ENCODE data around the gene ZDHHC1.

Gene ZDHHC1

DNA sequence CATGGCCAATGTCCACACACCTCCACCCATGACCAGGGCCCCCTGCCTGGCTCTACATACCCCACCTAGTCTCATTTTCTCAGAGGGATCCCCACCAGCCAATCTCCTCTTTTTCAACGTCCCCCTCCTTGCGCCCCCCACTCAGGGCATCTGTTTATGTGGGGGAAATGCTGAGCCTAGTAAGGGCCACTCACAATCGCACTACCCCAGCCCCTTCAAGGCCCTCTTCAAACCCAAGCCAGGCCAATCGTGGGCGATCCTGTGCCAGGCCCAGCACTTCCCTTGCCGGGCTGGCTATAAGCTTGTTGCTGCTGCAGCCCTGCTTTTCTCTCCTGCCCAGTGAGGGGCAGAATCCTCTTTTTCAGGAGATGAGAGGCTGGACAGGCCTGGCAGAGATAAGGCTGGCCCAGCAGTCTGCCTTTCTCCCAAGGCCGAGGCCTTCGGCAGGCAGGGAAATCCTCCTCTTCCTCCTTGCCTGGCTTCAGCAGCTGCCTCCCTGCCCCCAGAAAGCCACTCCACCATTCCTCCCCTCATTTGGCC is 30.8 kb upstream of the ZDHHC1 start:
- DNase-seq = no peak

DNA sequence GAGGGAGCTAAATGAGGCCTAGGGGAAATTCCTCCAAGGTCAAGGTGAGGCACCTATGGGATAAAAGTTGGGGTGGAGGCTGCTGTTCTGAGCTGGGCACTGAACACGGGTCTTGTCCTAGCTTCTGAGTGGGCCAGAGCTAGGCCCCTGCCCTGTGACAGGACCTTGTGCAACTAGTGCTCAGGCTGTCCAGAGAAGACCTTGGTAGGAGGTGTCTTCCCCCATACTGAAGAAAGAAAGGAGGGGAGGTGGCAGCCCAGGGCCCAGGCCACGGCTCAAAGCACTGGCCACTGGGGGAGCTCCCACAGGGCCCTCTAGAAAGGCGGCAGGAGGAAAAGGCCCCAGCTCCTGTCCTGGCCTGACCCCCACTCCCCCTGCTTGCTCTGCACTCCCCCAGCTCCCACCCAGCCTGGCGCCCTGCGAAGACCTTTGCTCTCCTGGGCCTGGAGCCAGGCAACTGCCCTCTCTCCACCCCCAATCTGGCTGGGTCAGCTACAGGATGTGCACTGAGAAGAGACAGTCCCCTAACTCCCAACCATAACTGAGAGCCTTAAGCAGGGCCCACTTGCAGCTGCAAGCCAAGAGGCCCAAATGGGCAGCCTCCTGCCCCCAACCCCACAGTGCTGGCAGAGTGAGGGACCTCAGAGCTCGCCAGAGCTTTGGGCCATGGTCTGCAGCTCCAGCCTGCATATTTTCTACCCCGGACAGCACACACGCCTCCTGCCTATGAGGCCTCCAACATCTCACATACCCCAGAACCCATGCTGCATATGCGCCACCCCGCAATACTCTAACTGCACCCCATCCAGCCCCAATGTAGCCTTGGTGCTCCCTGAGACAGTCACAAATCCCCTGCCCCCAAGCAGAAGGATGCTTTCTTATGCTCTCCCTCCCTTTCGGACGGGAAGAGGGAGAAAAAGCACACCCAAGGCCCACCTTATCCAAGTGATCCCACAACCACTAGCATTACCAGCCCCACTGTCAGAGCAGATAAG is 29.9 kb upstream of the ZDHHC1 start:
- DNase-seq = no peak

DNA sequence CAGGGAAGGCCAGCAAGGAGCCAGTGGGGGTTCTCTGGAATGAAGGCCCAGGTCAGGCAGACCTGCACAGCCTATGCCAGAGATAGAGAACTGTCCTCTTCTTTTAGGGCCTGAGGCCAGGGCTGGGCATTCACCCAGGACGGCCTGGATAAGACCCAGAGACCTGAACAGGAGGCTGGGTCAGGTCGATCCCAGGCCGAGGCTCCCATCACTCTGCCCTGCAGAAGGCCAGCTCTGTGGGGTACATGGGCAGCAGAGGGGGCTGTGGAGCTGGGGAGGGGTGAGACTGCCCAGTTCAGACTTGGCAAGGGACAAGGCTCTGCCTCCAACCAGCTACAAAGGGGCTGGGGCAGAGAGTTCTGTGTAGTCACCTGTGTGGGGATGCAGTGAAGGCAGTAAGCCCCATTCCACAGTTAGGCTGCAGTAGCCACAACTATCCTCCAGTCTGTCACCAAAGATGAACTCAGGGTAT is 29.2 kb upstream of the ZDHHC1 start:
- DNase-seq = no peak

DNA sequence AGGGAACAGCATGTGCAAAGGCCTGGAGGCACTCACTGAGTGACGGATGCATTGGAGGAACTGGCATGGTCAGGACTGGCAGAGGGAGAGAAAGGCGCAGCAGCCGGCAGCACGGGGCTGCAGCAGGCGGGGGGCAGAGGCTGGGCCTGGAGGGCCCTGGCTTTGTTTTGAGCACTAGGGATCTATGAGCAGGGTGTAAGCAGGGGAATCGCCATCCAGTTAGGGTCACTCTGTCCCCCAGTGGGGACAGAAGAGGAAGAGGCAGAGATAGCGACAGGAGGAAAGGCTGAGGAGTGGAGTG is 28.8 kb upstream of the ZDHHC1 start:
- DNase-seq = no peak

DNA sequence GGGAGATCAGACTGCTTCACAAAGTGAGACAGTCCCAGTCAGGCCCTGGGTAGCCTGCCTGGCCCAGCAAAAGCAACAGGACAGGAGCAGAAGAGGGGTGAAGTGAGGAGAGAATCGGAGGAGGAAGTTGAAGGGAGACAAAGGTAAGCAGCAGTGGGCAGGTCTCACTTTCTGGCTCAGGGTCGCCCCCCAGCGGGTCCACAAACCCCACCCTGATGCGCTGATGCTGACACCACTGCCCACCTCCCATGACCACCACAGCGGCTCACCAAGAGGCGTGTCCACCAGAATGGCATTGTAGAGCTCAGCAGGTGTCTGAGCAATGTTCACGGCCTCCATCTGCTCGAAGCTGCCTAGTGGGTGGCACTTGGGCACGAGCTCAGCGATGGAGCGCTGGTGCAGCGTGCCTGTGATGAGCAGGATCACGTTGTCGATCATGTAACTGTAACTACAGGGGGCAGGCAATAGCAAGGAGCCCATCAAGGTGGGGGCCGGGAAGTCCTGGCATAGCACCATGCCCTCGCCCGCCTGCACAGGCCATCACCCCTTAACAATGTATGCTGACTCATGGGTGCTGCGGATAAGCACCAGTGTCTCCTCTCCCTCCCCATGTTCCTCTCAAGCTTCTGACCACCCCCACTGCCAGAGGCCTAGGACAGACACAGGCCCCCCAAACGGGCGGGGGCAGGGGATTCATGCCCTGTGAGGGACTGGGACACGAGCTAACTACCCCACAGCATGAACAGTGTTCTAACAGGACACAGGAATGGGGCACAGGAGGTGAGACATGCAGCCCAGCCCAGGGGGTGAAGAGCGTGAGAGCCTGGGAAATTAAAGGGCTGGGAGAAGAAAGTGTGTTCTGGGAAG is 28.2 kb upstream of the ZDHHC1 start:
- no peak for DNase-seq

DNA sequence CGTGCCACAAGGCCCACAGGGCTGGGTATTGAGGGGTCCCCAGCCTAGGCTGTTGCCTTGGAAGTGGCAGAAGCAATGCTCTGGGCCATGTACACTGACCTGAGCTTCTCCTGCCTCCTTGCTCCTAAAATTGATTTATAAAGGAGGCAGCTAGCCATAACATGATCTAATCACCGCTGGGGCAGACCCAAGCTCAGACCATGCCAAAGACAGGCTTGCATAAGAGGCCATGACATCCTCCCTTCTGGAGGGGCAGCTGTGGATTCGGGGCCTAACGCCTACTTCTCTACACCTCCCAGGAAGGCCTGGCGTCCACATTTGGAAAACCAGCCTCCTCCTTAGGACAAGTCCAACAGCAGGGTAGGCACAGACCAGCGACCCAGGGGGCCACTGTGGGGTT is 27.0 kb upstream of the ZDHHC1 start:
- DNase-seq = no peak

DNA sequence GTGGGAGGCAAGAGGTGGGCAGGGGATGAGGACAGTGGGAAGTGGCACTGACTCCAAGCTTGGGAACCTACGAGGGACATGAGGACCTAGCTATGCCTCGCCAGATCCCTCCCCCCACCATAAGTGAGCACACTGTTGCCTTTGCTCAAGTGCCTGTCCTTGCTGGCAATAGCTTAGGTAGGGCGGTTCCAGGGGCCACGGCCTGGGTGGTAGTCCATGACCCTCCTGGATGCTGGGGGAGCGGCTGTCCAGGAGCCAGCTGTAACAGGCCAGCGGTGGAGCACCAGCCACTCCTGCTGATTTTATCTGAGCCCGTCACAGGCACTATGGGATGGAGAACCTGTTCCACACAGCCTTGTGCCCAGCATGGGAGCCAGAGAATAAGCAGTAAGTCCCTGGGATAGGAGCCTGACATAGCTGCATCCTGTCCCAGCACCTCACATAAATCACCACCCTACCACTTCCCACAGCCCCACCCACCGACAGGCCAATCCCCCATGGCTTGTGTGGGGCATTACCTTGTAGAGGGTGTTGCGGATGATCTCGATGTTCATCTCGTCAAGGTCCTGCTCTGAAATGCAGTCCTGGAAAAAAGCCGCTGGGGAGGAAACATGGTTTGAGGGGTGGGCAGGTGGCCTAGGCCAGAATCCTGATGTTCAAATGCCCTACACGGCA is 26.4 kb upstream of the ZDHHC1 start:
- DNase-seq = no peak

DNA sequence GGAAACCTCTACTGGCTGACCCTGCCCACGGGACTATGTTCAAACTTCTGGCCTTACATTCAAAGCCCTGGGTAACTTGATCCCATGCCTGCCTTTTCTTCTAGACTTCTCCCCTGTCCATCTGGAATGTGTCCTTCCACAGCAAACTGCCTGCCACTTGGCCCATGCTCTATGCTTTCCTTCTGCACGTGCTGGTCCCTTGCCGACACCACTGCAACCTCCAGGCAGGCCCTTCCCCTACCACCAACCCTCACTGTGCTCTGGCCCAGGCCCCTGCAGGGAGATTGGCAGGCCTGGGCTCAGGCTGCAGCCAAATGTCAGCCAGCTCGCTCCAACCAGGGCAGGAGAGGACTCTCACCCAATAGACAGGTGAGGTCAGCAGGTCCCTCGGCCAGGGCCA is 25.6 kb upstream of the ZDHHC1 start:
- DNase-seq = no peak

DNA sequence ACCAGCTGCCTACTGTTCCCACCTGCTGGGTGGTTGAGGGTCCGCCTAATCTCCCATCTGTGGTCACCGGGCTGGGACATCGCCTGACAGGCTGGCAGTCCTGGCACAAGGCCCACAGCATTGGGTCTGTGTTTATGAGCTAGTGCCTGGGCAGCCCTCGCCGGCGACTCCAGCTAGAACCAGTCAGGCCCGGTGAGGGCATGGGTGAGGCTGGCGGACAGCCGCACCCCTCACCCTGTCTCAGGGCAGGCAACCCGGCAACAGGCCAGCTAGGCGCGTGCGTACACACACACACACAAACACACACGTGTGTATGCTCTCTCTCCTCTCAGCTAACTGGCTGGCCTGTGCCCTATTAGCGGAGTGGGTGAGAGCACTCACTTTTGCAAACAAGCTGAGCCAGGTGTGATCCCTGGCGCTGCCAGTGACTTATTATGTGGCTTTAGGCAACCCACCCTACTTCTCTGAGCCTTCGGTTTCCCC is 25.0 kb upstream of the ZDHHC1 start:
- no peak for DNase-seq

DNA sequence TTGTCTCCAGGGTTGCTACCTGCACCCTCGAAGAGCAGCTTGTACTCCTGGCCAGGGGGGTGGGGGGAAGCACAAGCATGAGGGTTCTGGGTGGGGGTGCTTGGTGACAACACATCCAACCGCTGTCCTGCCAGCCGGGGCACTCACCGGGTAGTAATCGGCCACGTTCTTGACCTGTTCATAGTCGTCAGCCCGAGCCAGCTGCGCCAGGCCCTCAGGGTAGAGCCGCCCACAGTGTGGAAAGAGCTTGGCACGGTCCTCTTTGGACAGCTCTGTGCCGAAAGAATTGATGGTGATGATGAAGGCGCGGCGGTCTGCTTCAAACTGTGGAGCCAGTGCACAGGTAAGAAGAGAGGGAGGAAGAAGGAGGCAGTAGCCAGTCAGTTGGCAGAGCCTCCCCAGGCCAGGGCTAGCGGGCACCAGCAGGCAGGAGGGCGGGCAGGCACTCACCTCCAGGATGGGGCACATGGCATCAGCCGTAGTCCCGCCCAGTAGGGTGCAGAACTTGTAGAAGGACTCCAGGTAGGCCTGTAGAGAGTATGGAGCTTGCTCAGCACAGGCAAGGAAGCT is 22.6 kb upstream of the ZDHHC1 start:
- DNase-seq = no peak

DNA sequence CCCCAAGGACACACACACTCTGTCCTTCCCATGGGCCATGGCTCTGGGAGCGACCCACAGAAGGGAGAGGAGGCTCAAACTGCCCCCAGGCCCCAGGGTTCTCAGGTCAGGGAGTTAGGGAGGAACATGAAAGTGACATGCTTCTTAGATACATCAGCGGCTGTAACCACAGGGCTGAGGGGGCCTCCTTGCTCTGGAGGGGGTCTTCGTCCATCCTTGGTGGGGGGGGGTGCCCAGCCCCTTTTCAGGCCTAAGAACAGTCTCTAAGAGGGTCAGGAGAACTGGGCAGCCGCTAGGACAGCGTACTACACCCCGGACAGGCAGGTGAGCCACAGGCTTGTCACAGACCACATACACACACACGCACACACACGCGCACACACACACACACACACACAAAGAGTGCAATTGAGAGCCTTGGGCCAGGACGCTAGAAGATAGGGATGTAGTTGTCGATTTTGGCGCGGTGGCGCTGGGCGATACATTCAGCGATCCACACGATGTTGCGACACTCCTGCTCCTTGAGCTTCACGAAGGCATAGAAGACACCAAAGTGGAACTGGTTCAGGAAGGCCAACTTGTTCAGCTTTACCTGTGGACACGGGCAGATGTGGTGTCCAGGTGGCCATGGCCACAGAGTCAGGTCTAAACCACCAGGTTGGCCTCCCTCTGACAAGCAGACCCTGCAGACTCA is 22.0 kb upstream of the ZDHHC1 start:
- DNase-seq = no peak

DNA sequence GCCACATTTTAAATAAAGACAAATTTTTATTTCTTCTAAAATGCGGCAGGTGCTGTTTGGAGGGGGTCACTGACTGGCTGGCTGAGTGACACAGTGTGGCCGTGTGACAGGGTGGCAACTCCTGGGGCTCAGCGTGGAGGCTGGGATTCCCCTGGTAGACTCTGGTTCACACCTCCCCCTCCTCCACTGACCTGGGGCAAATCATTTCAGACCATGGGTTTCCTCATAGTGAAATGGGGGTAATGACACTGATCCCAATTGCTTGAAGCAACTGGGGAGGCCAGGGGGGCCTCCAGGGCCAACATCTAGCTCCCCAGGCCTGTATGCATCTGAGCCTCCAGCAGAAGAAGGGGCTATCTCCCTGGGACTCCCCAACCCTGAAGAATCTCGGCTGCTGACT is 21.2 kb upstream of the ZDHHC1 start:
- no peak for DNase-seq

DNA sequence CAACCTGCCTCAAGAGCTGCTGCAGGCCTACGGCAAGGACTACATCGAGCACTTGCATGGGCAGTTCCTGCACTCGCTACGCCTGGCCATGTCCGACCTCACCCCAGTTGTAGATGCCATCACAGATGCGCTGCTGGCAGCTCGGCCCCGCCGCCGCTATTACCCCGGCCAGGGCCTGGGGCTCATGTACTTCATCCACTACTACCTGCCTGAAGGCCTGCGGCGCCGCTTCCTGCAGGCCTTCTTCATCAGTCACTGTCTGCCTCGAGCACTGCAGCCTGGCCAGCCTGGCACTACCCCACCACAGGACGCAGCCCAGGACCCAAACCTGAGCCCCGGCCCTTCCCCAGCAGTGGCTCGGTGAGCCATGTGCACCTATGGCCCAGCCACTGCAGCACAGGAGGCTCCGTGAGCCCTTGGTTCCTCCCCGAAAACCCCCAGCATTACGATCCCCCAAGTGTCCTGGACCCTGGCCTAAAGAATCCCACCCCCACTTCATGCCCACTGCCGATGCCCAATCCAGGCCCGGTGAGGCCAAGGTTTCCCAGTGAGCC is 20.4 kb upstream of the ZDHHC1 start:
- no peak for DNase-seq

DNA sequence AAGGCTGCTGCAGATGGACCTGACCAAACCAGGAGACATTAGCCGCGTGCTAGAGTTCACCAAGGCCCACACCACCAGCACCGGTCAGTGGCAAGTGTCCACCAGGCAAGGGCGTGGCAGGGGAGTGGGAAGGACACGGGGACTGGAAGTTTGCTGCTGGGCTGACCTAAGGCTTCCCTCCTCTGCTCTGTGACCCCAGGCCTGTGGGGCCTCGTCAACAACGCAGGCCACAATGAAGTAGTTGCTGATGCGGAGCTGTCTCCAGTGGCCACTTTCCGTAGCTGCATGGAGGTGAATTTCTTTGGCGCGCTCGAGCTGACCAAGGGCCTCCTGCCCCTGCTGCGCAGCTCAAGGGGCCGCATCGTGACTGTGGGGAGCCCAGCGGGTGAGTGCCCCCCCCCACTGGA is 19.5 kb upstream of the ZDHHC1 start:
- DNase-seq = no peak

DNA sequence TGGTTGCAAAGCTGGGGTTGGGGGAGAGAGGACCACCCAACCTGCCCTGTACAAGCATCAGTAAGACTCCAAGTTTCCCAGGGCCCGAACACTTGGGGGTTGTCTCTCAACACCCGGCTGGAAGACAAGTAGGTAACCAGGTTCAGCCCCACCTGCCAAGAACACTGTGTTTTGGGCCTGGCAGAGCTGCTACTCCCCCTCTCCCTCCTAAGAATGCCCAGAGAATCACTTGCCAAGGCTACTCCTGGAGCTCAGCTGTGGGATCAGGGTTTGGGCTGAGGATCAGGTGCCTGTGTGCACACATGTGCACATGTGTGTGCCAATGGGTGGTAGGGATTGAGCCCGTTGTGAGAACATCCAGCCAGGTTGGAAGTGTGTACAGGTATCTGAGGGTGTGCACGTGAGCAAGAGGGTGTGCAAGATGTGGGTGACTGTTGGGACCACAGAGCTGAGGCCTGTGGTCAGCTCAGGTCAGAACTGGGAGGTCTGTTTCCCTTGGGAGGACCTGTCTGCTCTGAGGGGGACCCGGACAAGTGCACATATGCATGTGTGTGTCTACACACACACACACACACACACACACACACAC is 16.9 kb upstream of the ZDHHC1 start:
- DNase-seq = no peak

DNA sequence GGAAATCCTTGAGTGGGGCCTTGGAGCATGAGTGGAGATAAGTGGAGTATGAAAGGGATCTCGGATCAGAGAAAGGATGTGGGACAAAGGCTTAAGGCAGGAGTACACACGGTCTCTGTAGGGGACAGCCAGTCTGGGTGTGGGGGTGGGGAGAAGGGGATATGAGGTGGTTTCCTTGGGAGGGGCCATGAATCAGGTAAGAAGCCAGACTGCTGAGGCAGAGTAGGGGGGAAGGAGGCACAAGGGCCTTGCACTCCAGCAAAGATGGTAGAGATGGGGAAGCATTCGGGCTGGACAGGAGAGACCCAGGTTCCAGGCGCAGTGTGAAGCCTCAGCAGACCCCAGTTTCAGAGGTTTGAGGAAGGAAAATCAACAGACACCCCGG is 16.2 kb upstream of the ZDHHC1 start:
- DNase-seq = no peak

DNA sequence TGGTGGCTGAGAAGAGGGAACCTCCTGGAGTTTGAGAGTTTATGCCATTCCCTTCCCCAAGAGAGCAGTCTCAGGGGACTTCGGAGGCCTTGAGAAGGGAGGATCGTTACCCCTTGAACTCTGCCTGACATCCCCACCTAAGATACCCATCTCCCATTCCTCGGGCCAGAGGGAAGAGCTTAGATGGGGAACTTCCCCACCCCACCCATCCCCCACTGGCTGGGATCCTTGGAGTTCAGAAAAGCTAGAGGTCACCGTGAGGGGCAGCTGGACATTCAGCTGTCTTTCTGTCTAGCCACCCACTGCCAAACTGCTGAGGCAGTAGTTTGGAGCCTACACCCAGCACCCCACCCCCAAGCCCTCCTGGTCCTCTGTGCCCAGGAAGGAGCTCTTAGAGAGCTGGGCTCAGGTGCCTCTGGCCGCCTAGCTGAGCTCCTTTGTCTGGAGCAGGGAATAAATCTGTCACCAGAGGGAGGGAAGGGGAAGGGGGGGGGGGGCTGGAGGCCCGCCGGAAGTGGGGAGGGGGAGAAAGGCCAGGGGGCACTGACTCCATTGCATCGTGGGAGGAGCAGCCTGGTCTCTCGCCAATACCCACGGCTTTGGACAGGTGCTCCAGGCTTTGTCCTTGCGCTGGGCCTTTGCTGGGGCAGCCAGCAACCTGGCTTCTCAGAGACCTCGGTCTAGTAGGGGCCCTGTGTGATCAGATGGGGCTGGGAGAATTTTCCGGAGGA is 15.7 kb upstream of the ZDHHC1 start:
- no peak for DNase-seq

DNA sequence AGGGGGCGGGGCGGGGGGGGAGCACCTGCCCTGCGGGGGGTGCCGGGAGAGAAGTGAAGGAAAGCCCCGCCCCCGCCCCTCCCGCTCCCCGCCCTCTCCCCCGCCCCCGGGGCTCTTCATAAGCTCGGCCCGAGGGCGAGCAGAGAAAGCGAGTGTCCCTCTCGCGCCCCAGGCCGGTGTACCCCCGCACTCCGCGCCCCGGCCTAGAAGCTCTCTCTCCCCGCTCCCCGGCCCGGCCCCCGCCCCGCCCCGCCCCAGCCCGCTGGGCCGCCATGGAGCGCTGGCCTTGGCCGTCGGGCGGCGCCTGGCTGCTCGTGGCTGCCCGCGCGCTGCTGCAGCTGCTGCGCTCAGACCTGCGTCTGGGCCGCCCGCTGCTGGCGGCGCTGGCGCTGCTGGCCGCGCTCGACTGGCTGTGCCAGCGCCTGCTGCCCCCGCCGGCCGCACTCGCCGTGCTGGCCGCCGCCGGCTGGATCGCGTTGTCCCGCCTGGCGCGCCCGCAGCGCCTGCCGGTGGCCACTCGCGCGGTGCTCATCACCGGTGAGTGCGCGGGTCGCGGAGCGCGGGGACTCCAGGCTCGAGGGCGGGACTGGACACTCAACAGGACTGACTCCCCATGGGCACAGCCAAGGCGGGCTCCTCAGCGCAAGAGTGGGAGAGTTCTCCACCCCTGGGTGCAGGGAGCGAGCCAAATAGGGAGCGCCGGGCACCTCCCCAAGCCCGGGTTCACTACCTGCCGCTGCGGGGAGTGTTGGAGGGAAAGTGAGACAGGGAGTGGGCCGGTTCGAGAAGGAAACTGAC is 14.9 kb upstream of the ZDHHC1 start, which contains the start of gene HSD11B2:
Gene HSD11B2 (plus strand): TSS at position 145 of the 798 bp plus-strand sequence. CDS start 128 bp downstream, at position 273.
- DNase-seq = peak; percentile 69

DNA sequence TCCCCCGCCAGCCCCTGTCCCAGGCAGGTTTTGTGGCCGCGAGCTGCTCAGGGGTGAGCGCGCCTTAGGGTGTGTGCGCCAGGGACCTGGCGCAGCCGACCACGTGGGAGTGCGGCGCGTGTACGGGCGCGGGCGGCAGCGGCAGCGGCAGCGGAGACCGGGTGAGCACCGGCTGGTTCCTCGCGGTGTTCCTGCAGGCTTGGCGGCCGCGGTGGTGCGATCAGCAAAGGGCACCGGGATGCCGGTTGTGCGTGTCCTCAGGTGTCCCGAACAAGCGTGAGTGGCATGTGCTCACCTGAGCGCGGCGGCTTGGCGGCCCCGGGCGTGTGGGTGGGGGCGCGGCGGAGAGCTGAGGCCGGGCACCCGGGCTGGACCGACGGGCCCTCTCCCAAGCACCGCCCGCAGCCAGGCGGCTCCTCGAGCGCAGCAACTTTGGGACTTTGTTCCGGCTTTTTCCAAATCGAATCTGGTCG is 14.3 kb upstream of the ZDHHC1 start:
- DNase-seq = peak; percentile 69

All from activated effector memory CD4-positive, alpha-beta T cell treated with anti-CD3 and anti-CD28 coated beads, Interleukin-2, amount 50 U/mL, for 16 hours (primary cell).